Ovary (tissue), 9 donors: ENCODE measurements around the gene JAG1. TPM values are rescaled to one million over a fixed set of nuclear protein-coding genes. Genes with fewer than 3 reads are reported as not detected.

Experiments
- DNase-seq, 5 donors: peaks; one replicate each; pipeline ENCODE4 v3.0.0-alpha.2; 2019 to 2020
- H3K27ac ChIP-seq, 2 donors: fragments of 200-600 bp; one replicate each; pipeline versions ENCODE4 v1.5.1 to v1.8.0; 2019 to 2022
- H3K27me3 ChIP-seq: fragments of 200-600 bp; one replicate; pipeline ENCODE4 v1.8.0; 2022
- H3K36me3 ChIP-seq: fragments of 200-600 bp; sonication (generic); one replicate; pipeline ENCODE4 v1.5.1; 2019
- H3K4me1 ChIP-seq: one replicate; pipeline ENCODE4 v1.8.1; 2013; ENCODE audit warnings: mild to moderate bottlenecking, moderate library complexity; ENCODE audit not compliant: insufficient read depth
- H3K4me3 ChIP-seq: fragments of 200-600 bp; sonication (generic); one replicate; pipeline ENCODE4 v1.5.1; 2017
- H3K9me3 ChIP-seq, 2 donors: fragments of 200-600 bp in 1 of 2; sonication (generic) in 1 of 2; one replicate each; pipeline versions ENCODE4 v1.5.1 to v1.8.1; 2013 to 2019; ENCODE audit warnings: mild to moderate bottlenecking in 1 of 2, moderate library complexity in 1 of 2
- EP300 ChIP-seq: sonication (generic); formaldehyde crosslinking; IDR thresholded peaks from one replicate; pipeline ENCODE4 v1.6.1; 2017; ENCODE audit warnings: antibody characterized with exemption
- POLR2A ChIP-seq: fragments of 450-650 bp; IDR thresholded peaks from one replicate; pipeline ENCODE4 v1.6.1; 2017; ENCODE audit warnings: antibody characterized with exemption, mild to moderate bottlenecking, moderate library complexity
- WGBS, 3 donors: extraction: QIAGEN DNeasy Blood & Tissue Kit in 1 of 3; methylation state at CpG; one replicate each; pipeline versions ENCODE4 v1.1.5 to v1.1.7; 2013 to 2017; 5-methylcytosine and 5-hydroxymethylcytosine counted together
- intact Hi-C, 4 donors: fragments of 100-400 bp; cut with DNase I; formaldehyde crosslinking; loops; one replicate each; pipeline versions ENCODE4 v1.11.0 to v1.15.1; 2022 to 2023
- polyA plus RNA-seq, 2 donors: library from polyadenylated mRNA; stranded (reverse); fragments of 200-250 nt in 1 of 2; fragments of 350-450 nt in 1 of 2; fragmentation: Illumina TruSeq in 1 of 2; extraction: RNeasy Lipid Tissue Mini Kit (QIAGEN cat#74804) in 1 of 2; gene quantifications; one replicate each; pipeline ENCODE4 v1.2.3, GENCODE V29; 2013 to 2014
- total RNA-seq, 7 donors: library from RNA; depleted of rRNA in 2 of 7; stranded (reverse); fragments of >200 nt in 2 of 7; fragmentation: NEBNext Ultra II Directional in 3 of 7; extraction: Animal tissue kit (Norgen Biotek cat#: 25700) in 3 of 7; gene quantifications; one replicate each; pipeline versions ENCODE4 v1.1.0 to v1.2.4, GENCODE V29; 2016 to 2023
- TF ChIP-seq, protein P1 (sequence below), 3 donors: fragments of 450-650 bp in 2 of 3; fragments of 200-600 bp in 1 of 3; IDR thresholded peaks; one replicate each; pipeline versions ENCODE4 v1.5.1 to v1.8.0; 2016 to 2022; ENCODE audit warnings: antibody characterized with exemption in 3 of 3, mild to moderate bottlenecking in 1 of 3
- donor health status: DM: no; HTN: no; CAD: no; lungs with moderate emphysema.
- donor health status: DM: no; HTN: no; CAD: no.
- donor health status: Bipolar disorder and iron deficiency.
- donor health status: DM: yes; HTN: yes; CAD: no.
- donor health status: DM: no; HTN: no; CAD: no.
- donor health status: DM: yes; HTN: yes; CAD: no.

JAG1 gene
- total and polyA plus RNA-seq, 9 donors: 27.1 to 69.7 (median 41.0) TPM

DNA sequence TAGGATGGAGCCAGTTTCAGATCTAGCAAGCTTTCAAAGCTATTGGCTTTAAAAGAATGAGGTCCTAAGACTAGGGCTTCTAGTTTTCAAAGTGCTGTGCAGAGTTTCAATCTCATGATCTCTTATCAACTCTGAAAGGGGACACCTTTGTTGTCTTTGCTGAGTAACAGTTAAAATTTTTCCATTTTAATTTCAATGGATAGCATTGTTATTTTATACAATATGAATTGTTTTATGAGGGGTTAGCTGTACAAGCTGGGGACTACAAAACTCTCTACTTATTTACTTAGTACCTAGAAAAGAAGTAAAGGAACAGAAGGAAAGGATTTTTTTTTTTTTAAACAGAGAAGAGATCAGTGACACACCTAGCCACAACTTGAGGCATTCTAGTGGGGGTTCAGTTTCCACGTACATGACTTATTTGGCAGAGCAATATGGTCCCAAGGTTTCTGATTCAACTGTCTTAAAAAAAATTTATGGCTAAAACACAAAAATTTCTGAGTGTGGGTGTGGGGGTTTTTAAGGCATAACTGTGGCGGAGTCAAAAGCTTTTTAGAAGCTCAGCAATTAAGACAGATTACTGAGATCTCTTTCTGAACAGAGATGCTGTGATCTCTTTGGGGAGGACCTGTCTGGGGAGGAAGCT lies 46.1 kb upstream of the JAG1 start:
- no peak for DNase-seq
- Histone ChIP-seq H3K27me3 (no peaks in the 10 kb centered on the region), H3K9me3 (no peaks in the 10 kb centered on the region), H3K4me3 (no peak overlapping the region), H3K36me3 (no peaks in the 10 kb centered on the region), H3K4me1 (peaks cover 5% of the 10 kb centered on the region), H3K27ac (no peak overlapping the region)
- WGBS, 3 donors: 47 to 74% (median 57%) methylated on average over 2 of the region's 2 CpGs
- intact Hi-C loops: no loop called here
- TF ChIP-seq POLR2A (no peak), EP300 (no peak)
- TF ChIP-seq, protein P1, sequence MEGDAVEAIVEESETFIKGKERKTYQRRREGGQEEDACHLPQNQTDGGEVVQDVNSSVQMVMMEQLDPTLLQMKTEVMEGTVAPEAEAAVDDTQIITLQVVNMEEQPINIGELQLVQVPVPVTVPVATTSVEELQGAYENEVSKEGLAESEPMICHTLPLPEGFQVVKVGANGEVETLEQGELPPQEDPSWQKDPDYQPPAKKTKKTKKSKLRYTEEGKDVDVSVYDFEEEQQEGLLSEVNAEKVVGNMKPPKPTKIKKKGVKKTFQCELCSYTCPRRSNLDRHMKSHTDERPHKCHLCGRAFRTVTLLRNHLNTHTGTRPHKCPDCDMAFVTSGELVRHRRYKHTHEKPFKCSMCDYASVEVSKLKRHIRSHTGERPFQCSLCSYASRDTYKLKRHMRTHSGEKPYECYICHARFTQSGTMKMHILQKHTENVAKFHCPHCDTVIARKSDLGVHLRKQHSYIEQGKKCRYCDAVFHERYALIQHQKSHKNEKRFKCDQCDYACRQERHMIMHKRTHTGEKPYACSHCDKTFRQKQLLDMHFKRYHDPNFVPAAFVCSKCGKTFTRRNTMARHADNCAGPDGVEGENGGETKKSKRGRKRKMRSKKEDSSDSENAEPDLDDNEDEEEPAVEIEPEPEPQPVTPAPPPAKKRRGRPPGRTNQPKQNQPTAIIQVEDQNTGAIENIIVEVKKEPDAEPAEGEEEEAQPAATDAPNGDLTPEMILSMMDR (IDR thresholded peaks at IDR 0.05): no peak

GRCh38 chr20:10718661-10719060 lies 44.9 kb upstream of the JAG1 start:
- DNase-seq: no peak
- Histone ChIP-seq H3K36me3 (no peaks in the 10 kb centered on the region), H3K27me3 (no peaks in the 10 kb centered on the region), H3K9me3 (no peaks in the 10 kb centered on the region), H3K27ac (no peak overlapping the region), H3K4me3 (no peak overlapping the region), H3K4me1 (peaks cover 5% of the 10 kb centered on the region)
- 84 to 90% (median 85%) methylated on average over 3 of the region's 3 CpGs for WGBS, 3 donors
- TF ChIP-seq, protein P1 (IDR thresholded peaks at IDR 0.05): no peak
- no peak for TF ChIP-seq EP300
- intact Hi-C loops: no loop called here

DNA sequence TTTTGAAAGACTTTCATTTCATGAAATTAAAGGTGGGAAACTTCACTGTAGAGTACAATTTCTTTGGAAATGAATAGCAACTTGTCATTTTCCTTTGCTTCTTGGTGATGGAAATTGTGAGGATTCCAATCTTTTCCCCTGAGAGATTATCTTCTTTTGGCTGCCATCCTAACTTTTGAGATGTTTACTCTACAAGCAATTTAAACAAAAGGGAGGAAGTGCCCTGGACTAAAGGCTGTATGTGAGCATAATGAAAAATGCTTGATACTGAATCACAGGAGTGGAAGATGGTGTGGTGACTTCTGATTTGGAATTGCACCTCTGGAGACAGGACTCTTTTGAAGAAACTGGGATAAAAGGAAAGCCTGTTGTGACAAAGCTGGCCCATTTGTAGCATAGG lies 43.1 kb upstream of the JAG1 start:
- intact Hi-C loops: no loop called here
- no peak overlapping the region for H3K27ac ChIP-seq

GRCh38 chr20:10715035-10715434 lies 41.2 kb upstream of the JAG1 start:
- no peaks in the 10 kb centered on the region for H3K4me1 ChIP-seq
- no peak for DNase-seq
- intact Hi-C loops: no loop called here
- 41 to 49% (median 48%) methylated on average over 2 of the region's 2 CpGs for WGBS, 3 donors
- no peak overlapping the region for H3K4me3 ChIP-seq
- no peak overlapping the region for H3K27ac ChIP-seq
- H3K9me3 ChIP-seq: no peaks in the 10 kb centered on the region
- no peaks in the 10 kb centered on the region for H3K36me3 ChIP-seq
- TF ChIP-seq, protein P1 (IDR thresholded peaks at IDR 0.05): no peak
- TF ChIP-seq POLR2A: no peak
- no peaks in the 10 kb centered on the region for H3K27me3 ChIP-seq

More for the DNA sequence above, 43.1 kb upstream of the JAG1 start:
- Histone ChIP-seq H3K36me3 (no peaks in the 10 kb centered on the region), H3K27me3 (no peaks in the 10 kb centered on the region), H3K4me3 (no peak overlapping the region), H3K4me1 (peaks cover 3% of the 10 kb centered on the region), H3K9me3 (no peaks in the 10 kb centered on the region)
- TF ChIP-seq, protein P1 (IDR thresholded peaks at IDR 0.05): no peak
- TF ChIP-seq EP300 (no peak), POLR2A (no peak)
- no peak for DNase-seq
